HepG2 (cell line): ENCODE data around the gene SAC3D1. TPM values are rescaled to one million over a fixed set of nuclear protein-coding genes. Genes with fewer than 3 reads are reported as not detected.

Experiments used
- ARNT ChIP-seq: fragments of 450-650 bp; IDR thresholded peaks from 2 replicates; pipeline ENCODE4 v1.6.1; 2017
- ATF1 ChIP-seq: IDR thresholded peaks from 2 replicates; pipeline ENCODE4 v1.6.1; 2016; ENCODE audit warnings: mild to moderate bottlenecking, control low read depth
- ATF4 ChIP-seq, 2 experiments: fragments of 450-650 bp in 1 of 2; sonication (generic) in 1 of 2; formaldehyde crosslinking; IDR thresholded peaks; 2 replicates each; pipeline versions ENCODE4 v1.5.0 to v1.8.0; 2020 to 2022; ENCODE audit warnings: mild to moderate bottlenecking in 1 of 2, missing genetic modification reagents in 1 of 2
- EZH2 ChIP-seq: conservative IDR thresholded peaks from 2 replicates; pipeline ENCODE4 v1.6.1; 2012; ENCODE audit warnings: mild to moderate bottlenecking, low read depth, low read length, moderate library complexity
- HNF1B ChIP-seq: sonication (generic); formaldehyde crosslinking; IDR thresholded peaks from 2 replicates; pipeline ENCODE4 v1.5.1; 2020; ENCODE audit warnings: mild to moderate bottlenecking, moderate library complexity, missing genetic modification reagents
- PHF20 ChIP-seq: sonication (generic); formaldehyde crosslinking; IDR thresholded peaks from 2 replicates; pipeline ENCODE4 v1.5.0; 2020; ENCODE audit warnings: mild to moderate bottlenecking, missing genetic modification reagents
- PREB ChIP-seq: sonication (generic); formaldehyde crosslinking; IDR thresholded peaks from 2 replicates; pipeline ENCODE4 v1.4.0; 2020; ENCODE audit warnings: missing genetic modification reagents
- RAD51 ChIP-seq: fragments of 450-650 bp; IDR thresholded peaks from 2 replicates; pipeline ENCODE4 v1.6.1; 2016; ENCODE audit warnings: borderline replicate concordance
- SNAPC4 ChIP-seq: sonication (generic); formaldehyde crosslinking; IDR thresholded peaks from 2 replicates; pipeline ENCODE4 v1.4.0; 2020; ENCODE audit warnings: mild to moderate bottlenecking, missing genetic modification reagents
- TCF12 ChIP-seq, 2 experiments: fragments of 450-650 bp in 1 of 2; sonication (generic) in 1 of 2; formaldehyde crosslinking in 1 of 2; IDR thresholded peaks; 2 replicates each; pipeline versions ENCODE4 v1.6.1 to v1.8.0; 2017 to 2022; ENCODE audit warnings: antibody characterized with exemption in 1 of 2, mild to moderate bottlenecking in 1 of 2, missing genetic modification reagents in 1 of 2, moderate library complexity in 1 of 2
- XRCC5 ChIP-seq: fragments of 200-400 bp; formaldehyde crosslinking; optimal IDR thresholded peaks from 2 replicates; pipeline ENCODE3; 2017; ENCODE audit warnings: mild to moderate bottlenecking, low read length
- YEATS2 ChIP-seq: sonication (generic); formaldehyde crosslinking; IDR thresholded peaks from 2 replicates; pipeline ENCODE4 v1.4.0; 2020; ENCODE audit warnings: missing genetic modification reagents, borderline replicate concordance
- ZBTB21 ChIP-seq: sonication (generic); formaldehyde crosslinking; IDR thresholded peaks from 2 replicates; pipeline ENCODE4 v1.4.0; 2020; ENCODE audit warnings: missing genetic modification reagents
- ZBTB46 ChIP-seq: sonication (generic); formaldehyde crosslinking; IDR thresholded peaks from 2 replicates; pipeline ENCODE4 v1.4.0; 2020; ENCODE audit warnings: mild to moderate bottlenecking, missing genetic modification reagents, borderline replicate concordance
- ZFP41 ChIP-seq: sonication (generic); formaldehyde crosslinking; IDR thresholded peaks from 2 replicates; pipeline ENCODE4 v1.4.0; 2020; ENCODE audit warnings: mild to moderate bottlenecking, missing genetic modification reagents, borderline replicate concordance
- ZNF274 ChIP-seq: sonication (generic); formaldehyde crosslinking; IDR thresholded peaks from 2 replicates; pipeline ENCODE4 v1.5.1; 2020; ENCODE audit warnings: mild to moderate bottlenecking, missing genetic modification reagents
- ZNF441 ChIP-seq: sonication (generic); formaldehyde crosslinking; IDR thresholded peaks from 2 replicates; pipeline ENCODE4 v1.7.0; 2021; ENCODE audit warnings: missing genetic modification reagents, borderline replicate concordance
- ZNF780A ChIP-seq: sonication (generic); formaldehyde crosslinking; IDR thresholded peaks from 2 replicates; pipeline ENCODE4 v1.8.0; 2022; ENCODE audit warnings: mild to moderate bottlenecking, missing genetic modification reagents, moderate library complexity
- polyA plus RNA-seq, 8 experiments: library from polyadenylated mRNA; depleted of rRNA in 3 of 8; stranded (reverse) in 7 of 8; unstranded in 1 of 8; fragments of >200 nt; fragmentation: Illumina TruSeq in 4 of 8; extraction: Trizol in 4 of 8; gene quantifications; 2 replicates each; pipeline versions ENCODE4 v1.2.1 to v1.2.3, GENCODE V29; 2011 to 2016; ENCODE audit warnings: low read depth in 4 of 8, missing spikeins in 1 of 8, mixed read lengths in 1 of 8; ENCODE audit not compliant: insufficient read depth in 1 of 8
- total RNA-seq, 5 experiments: library from RNA; depleted of rRNA; stranded (reverse); fragments of >200 nt; fragmentation: Illumina TruSeq; extraction: Trizol; gene quantifications; 2 replicates each; pipeline ENCODE4 v1.2.3, GENCODE V29; 2016; ENCODE audit warnings: low read depth in 1 of 5

The SAC3D1 gene
- total and polyA plus RNA-seq, 2 of the 13 experiments (the other 11 are each of a cell fraction or from before 2014, with no cell fraction given), result 7.4 to 36.3 TPM

GRCh38 chr11:64996710-64997380 lies 44.2 kb upstream of the SAC3D1 start, which contains the start of gene BATF2 (continued):
- TF ChIP-seq SNAPC4 (CRISPR knock-in tag), result no peak
- no peak; the same call in none of the 2 replicates for TF ChIP-seq HNF1B (CRISPR knock-in tag)
- TF ChIP-seq ATF4 (CRISPR knock-in tag; IDR thresholded peaks at IDR 0.05), result peak in 1 of 2 experiments; percentile 46; a peak in 1 of 4 replicates
- TF ChIP-seq ARNT, result no peak
- TF ChIP-seq ZBTB21 (CRISPR knock-in tag), result no peak
- no peak for TF ChIP-seq RAD51
- TF ChIP-seq TCF12 (IDR thresholded peaks at IDR 0.05), result no peak
- peak; percentile 34; the same call in 1 of the 2 replicates for TF ChIP-seq TCF12 (CRISPR knock-in tag; IDR thresholded peaks at IDR 0.05)
- TF ChIP-seq ZBTB46 (CRISPR knock-in tag), result no peak
- TF ChIP-seq YEATS2 (CRISPR knock-in tag), result no peak
- TF ChIP-seq ZFP41, result no peak
- no peak for TF ChIP-seq ZNF274
- TF ChIP-seq PHF20, result peak; percentile 60; the same call in 1 of the 2 replicates
- no peak for TF ChIP-seq EZH2
- peak; percentile 85 for TF ChIP-seq XRCC5
- TF ChIP-seq ZNF780A, result peak; percentile 51; the same call in 1 of the 2 replicates
- peak; percentile 25; the same call in 1 of the 2 replicates for TF ChIP-seq ZNF441 (CRISPR knock-in tag)
- no peak for TF ChIP-seq PREB (CRISPR knock-in tag)
- TF ChIP-seq ATF1 (CRISPR knock-in tag), result no peak
